ENCODE data around the gene BPIFB3.
"Not testable (repeated sequence)": the region's sequence is repeated elsewhere in the genome, so short reads cannot be mapped to it uniquely, and the experiment has no call there.

GRCh38 chr20:33122297-33122696 lies 68.6 kb downstream of the BPIFB3 start:
- not testable (repeated sequence) for TF ChIP-seq YY1 (IDR thresholded peaks at IDR 0.05; ENCODE audit: insufficient read depth, insufficient read length); ZNF274 (IDR thresholded peaks at IDR 0.05; ENCODE audit: low read depth, low read length)

Measured in NT2/D1 (cell line).